Measurements from ENCODE around the gene BSN.
A peak's percentile ranks its signal among the peaks of the same experiment; 100 is the strongest.

BSN gene

GRCh38 chr3:49700453-49701128 lies 146.3 kb downstream of the BSN start:
- DNase-seq (ENCODE audit: low spot score), result no peak

DNA sequence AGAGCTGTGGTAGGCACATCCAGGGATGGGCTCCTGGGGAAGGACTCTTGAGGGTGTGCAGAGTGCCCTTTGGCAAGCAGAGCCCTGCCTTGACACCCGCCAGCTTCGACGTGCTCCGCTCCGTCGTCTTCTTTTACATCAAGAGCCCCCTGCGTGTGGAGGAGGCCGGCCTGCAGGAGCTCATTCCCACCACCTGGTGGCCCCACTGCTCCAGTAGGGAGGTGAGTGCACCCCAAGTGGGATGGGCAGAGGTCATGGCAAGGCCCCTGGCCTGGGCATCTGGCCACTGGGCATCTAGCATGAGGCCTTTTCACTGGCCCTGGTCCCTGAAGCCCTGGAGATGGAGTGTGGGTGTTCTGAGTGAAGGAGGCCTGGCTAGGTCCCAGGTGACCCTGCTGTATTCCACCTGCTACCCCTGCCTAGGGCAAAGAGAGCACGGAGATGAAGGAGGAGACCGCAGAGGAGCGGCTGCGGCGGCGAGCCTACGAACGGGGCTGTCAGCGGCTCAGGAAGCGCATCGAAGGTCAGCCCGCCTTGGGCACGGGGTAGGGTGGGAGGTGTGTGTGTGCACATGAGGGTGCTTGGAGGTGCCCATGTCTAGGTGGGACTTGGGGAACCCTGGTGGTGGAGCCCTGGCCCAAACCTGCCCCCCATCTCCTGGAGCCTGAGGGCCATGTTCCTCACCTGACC lies 147.3 kb downstream of the BSN start:
- DNase-seq (ENCODE audit: low spot score), result no peak

DNA sequence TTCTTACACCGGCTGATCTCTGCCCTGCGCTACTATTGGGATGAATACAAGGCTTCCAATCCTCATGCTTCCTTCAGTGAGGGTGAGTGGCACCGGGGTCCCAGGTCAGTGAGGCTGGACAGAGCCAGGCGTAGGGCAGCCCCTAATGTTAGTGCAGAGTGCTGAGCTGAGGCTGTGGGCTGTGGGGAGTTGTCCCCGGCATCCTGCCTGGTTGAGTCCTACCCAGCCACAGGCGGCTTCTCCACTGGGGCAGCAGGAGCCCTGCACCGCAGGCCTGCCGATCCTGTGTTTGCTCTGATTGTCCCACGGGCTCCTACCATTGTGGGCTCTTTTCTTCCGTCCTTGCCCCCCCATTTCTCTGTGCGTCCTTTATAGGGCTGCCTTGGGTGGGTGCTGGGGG lies 148.4 kb downstream of the BSN start:
- DNase-seq (ENCODE audit: low spot score), result no peak

- DNase-seq (ENCODE audit: low spot score), result peak; percentile 42
Observed at GRCh38 chr3:49703443-49703927, 149.2 kb downstream of the BSN start.

DNA sequence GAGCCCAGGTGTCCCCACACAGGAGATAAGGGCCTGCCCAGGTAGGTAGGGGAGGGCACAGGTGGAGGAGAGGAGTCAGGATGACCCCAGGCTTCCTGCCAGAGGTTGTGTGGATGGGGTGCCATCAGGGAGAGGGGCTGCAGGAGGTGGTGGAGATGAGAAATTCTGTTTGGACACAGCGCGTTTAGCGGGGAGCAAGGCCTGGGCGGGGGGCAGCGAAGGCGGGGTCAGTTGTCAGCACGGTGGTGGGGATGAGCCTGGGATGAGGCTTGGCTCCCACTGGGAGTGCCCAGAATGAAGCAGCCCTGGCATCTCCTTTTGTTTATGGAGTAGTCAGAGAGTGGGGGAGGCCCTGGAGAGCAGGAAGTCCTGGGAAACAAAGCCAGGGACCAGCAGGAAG lies 149.7 kb downstream of the BSN start:
- no peak for DNase-seq (ENCODE audit: low spot score)

- DNase-seq (ENCODE audit: low spot score), result no peak
Observed at GRCh38 chr3:49704629-49705028, 150.4 kb downstream of the BSN start.

- no peak for DNase-seq (ENCODE audit: low spot score)
Observed at GRCh38 chr3:49705390-49705960, 151.2 kb downstream of the BSN start.

DNA sequence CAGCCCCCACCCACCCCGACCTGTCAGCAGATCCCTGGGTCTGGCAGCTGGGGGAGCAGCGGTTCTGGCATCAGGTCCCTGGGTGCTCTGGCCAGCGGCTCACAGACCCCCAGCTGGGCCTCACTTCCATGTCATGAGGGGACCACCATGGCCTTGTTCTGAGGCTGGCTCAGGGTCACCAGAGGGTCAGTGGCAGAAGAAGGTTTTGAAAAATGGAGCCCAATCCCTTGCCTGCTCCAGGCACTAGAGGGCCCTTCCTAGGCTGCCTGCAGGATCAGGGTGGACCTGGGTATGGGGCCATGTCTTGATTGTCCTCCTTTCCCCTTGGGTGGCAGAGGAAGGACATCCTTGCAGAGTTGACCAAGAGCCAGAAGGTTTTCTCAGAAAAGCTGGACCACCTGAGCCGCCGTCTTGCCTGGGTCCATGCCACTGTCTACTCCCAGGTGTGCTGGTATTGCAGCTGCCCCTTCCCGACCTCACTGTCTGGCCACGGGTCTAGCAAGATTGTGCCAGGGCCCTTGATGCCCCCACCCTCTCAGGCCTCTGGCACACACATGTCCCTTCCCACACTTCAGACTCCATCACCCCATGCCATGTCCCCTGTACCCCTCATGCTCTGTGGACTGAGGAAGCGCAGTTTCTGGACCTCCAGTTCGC lies 152.3 kb downstream of the BSN start:
- no peak for DNase-seq (ENCODE audit: low spot score)

DNA sequence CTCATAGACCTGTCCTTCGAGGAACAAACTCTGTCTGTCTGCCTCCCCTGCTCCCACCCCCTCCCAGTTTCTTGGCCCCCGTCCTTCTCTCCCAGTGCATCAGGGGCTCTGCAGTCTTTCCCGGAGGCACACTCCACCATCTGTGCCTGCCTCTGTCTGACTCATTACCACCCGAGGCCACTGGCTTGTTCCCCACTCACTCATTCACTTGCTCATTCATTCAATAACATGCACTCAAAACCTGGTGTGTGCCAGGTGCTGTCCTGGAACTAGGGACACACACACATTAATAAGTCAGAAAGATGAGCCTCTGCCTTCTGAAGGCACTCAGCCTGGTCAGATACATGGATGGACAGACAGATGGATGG lies 152.8 kb downstream of the BSN start:
- no peak for DNase-seq (ENCODE audit: low spot score)

GRCh38 chr3:49709852-49710251 lies 155.6 kb downstream of the BSN start:
- no peak for DNase-seq (ENCODE audit: low spot score)

DNA sequence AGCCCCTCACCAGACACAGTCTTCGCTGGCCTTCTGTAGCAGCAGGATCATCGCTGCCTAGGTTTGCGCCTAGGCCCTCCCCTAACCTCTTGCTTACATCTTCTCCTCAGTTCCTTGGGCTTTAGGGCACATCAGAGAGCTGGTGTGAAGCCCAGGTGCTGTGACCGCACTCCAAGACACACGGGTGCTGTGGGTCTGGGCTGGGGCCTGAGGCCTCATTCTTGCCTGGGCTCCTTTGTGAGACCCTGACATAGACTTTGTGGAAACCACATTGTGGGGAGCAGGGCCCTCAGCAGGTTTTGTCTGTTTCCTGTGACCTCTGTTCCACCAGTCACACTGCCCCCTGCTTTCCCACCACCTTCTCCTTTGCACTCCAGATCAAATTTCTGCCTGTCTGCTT lies 157.2 kb downstream of the BSN start:
- no peak for DNase-seq (ENCODE audit: low spot score)

DNA sequence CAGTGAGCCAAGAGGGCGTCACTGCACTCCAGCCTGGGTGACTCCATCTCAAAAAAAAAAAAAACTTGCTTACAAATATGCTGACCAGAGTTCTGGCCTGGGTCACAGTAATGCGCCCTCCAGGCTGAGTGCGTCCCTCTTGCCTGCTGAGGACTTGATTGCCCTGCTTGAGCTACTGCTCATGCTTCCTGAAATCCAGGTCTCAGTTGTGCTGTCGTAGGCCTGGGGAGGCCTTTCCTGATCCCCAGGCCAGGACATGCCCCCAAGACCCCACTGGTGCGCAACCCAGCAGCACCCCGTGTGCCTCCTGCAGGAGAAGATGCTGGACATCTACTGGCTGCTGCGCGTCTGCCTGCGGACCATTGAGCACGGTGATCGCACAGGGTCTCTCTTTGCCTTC lies 157.9 kb downstream of the BSN start:
- DNase-seq (ENCODE audit: low spot score), result no peak

GRCh38 chr3:49712631-49713317 lies 158.5 kb downstream of the BSN start:
- DNase-seq (ENCODE audit: low spot score), result no peak

DNA sequence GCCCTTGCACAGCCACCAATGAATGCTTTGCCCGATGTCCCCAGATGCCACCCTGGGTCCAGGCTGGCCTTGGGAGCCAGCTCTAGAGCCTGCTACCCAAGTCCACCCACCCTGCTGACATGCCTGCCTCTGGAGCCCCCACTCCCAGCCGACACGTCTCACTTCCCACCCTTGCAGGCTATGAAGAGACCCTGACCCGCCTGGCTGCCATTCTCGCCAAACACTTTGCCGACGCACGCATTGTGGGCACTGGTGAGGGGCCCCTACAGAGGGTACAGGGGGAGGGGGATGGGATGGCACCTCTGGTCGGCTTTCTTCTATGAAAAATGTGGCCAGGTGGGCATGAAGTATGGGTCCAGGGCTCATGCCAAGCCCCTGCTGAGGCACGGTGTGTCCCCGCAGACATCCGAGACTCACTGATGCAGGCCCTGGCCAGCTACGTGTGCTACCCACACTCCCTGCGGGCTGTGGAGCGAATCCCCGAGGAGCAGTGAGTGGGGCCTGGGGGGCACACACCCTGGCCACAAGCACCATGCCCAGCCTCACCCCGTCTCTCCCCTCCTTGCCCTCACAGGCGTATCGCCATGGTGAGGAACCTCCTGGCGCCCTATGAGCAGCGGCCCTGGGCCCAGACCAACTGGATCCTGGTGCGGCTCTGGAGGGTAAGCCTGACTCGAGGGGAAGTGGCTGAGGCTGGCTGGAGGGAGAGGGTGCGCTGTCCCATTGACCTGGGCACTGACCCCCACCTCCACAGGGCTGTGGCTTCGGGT lies 159.2 kb downstream of the BSN start:
- DNase-seq (ENCODE audit: low spot score), result no peak

- DNase-seq (ENCODE audit: low spot score), result no peak
Observed at GRCh38 chr3:49714728-49715550, 160.7 kb downstream of the BSN start.

DNA sequence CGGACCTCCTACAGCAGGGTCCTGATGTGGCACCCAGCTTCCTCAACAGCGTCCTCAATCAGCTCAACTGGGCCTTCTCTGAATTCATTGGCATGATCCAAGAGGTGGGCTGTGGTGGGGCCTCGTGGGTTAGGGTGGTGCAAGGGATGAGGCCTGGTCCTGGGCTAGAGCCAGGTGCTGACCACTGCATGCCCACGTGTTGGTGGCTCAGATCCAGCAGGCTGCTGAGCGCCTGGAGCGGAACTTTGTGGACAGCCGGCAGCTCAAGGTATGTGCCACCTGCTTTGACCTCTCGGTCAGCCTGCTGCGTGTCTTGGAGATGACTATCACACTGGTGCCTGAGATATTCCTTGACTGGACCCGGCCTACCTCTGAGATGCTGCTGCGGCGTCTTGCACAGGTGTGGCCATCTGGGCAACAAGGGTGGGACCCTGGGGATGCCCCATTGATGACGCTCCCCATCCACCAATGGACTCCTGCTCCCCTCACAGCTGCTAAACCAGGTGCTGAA lies 161.4 kb downstream of the BSN start:
- no peak for DNase-seq (ENCODE audit: low spot score)

DNA sequence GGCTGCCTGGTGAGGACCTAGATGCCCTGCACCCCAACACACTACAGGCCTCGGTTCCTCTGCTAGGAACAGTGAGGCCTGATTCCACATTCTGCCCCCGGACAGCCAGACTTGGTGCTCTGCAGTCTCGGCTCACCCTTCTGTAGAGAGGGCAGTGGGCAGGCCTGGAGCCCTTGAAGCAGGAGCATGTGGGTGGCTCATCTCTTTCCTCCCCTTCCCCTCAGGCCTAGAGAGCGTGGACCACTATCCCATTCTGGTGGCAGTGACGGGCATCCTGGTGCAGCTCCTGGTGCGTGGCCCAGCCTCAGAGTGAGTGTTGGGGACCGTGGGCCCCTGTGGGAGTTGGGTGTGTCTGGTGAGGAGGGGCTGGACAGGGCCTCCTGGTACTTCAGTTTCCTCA lies 161.9 kb downstream of the BSN start:
- no peak for DNase-seq (ENCODE audit: low spot score)

DNA sequence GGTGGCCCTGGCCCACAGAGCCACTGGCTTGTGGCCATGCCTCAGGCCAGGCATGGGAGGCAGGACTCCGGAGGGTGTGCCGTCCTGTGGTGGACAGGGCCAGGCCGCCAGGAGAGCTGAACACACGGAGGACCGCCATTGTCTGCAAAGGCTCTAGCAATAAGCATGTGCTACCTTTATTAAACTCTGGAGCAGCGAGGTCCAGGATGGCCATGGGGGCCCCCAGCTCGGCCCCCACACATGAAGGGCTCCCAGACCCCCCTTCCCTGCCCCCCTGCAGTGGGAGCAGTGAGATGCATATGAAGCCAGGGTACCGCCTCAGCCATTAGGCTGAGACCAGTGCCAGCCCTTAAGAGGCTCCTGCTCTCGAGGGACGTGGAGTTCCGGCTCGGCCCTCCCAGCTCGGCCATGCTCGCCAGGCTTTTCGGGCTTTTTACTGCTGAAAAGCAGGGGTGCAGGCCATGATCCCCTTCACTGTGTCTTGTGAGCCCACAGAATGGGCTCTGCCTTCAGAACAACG lies 162.5 kb downstream of the BSN start:
- DNase-seq (ENCODE audit: low spot score), result no peak

- no peak for DNase-seq (ENCODE audit: low spot score)
Observed at GRCh38 chr3:49717211-49717958, 163.1 kb downstream of the BSN start.
